Erythroblast (primary cell): ENCODE measurements around the gene ZDHHC19.

ENCODE experiments used
- GATA1 ChIP-seq: IDR thresholded peaks from 2 replicates; pipeline ENCODE4 v1.6.1; 2011; ENCODE audit warnings: low read depth, mild to moderate bottlenecking, control low read depth, low read length, moderate library complexity
- POLR2A ChIP-seq: IDR thresholded peaks from 2 replicates; pipeline ENCODE4 v1.6.1; 2011; ENCODE audit warnings: mild to moderate bottlenecking, low read length

DNA sequence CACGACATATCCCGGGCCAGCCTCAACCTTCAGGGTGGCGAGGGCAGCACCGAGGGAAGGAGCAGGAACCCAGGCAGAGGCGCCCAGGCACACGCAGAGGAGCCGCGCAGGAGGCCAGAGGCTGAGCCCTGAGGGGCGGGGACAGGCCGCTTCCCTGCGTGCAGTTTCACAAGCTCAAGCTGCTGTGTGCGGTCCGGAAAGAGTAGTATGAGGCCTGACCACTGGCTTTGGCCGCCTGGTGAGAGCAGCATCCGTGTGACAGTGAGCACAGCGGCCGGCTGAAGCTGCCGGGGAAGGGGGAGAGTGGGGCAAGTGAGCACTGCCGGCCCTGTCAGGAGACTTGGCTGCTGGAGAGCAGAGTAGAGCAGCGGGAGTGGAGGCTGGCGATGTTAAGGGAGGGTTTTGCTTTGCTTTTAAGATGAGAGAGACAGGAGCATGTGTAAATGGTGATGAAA is 8.7 kb downstream of the ZDHHC19 start:
- TF ChIP-seq POLR2A (no peak), GATA1 (no peak)
